ENCODE measurements around the gene UBE3B.

Gene UBE3B

DNA sequence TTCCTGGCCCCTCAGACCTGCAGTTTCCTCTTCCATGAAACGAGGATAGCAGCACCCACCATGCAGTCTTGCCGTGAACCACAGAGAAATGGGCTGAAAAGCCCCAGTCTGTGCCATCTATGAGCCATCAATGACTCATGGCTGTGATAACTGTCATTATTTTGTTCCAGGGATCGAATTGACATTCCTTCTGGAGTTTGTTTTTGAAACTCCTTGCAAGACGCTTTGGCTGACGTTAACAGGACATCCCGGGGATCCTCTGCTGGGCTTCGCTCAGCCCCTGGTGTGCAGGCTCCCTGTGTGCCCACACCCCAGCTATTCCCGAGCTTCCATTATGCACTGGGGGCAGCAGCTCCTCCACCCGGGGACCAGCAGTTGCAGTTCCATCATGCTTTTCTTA, 62.1 kb downstream of the UBE3B start:
- peak; percentile 8; the same call in 2 of the 3 replicates for ATAC-seq

DNA sequence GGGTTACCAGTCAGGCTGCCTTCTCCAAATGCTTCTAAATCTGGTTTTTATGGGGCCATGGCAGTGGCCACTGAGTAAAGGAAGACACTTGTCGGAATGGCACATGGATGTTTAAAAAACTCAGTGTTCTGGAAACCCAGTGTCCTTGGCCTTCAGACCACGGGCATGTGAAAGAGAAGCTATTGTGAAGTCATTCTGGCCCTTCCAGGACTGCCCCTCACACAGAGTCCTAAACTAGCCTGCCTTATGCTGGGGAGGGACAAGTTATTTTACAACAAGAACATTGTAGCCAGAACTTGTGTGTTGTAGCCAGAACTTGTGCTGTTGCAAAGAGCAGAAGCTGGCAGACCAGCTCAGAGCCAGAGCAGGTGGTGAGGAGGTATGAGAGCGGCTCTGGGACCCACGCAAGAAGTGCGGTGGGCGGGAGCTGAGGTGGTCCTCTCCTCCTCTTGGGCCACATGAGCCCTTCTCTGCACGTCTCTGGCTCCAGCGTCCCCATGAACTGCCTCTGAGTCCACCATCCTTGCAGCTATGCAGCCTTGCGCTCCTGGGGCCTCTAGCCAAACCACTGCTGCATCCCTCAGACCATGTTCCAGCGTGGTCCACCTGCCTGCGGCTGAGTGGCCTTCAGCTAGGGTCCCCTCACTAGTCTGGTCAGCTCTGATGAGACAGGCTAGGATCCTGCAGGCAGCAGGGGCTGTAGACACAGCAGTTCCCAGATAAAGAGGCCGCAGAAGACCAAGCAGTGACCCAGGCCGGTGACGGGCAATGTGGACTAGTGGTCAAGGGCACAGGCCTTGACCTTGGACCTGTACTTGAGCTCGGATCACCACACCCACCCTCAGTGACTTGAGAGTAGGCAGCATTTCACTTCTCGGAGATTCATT, 63.3 kb downstream of the UBE3B start:
- TF ChIP-seq, protein P1, sequence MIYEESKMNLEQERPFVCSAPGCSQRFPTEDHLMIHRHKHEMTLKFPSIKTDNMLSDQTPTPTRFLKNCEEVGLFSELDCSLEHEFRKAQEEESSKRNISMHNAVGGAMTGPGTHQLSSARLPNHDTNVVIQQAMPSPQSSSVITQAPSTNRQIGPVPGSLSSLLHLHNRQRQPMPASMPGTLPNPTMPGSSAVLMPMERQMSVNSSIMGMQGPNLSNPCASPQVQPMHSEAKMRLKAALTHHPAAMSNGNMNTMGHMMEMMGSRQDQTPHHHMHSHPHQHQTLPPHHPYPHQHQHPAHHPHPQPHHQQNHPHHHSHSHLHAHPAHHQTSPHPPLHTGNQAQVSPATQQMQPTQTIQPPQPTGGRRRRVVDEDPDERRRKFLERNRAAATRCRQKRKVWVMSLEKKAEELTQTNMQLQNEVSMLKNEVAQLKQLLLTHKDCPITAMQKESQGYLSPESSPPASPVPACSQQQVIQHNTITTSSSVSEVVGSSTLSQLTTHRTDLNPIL (CRISPR knock-in tag; IDR thresholded peaks at IDR 0.05; ENCODE audit: low read depth) = no peak
- no peak for TF ChIP-seq ZC3H10 (CRISPR knock-in tag; IDR thresholded peaks at IDR 0.05)
- ATAC-seq = no peak; the same call in 2 of the 3 replicates

More for the DNA sequence above, 62.1 kb downstream of the UBE3B start:
- TF ChIP-seq ZFP3 (CRISPR knock-in tag; IDR thresholded peaks at IDR 0.05) (no peak), ZFP30 (CRISPR knock-in tag; IDR thresholded peaks at IDR 0.05) (no peak), ISL1 (CRISPR knock-in tag; IDR thresholded peaks at IDR 0.05) (no peak), PPARA (CRISPR knock-in tag; IDR thresholded peaks at IDR 0.05; ENCODE audit: borderline replicate concordance) (no peak)
- TF ChIP-seq, protein P2, sequence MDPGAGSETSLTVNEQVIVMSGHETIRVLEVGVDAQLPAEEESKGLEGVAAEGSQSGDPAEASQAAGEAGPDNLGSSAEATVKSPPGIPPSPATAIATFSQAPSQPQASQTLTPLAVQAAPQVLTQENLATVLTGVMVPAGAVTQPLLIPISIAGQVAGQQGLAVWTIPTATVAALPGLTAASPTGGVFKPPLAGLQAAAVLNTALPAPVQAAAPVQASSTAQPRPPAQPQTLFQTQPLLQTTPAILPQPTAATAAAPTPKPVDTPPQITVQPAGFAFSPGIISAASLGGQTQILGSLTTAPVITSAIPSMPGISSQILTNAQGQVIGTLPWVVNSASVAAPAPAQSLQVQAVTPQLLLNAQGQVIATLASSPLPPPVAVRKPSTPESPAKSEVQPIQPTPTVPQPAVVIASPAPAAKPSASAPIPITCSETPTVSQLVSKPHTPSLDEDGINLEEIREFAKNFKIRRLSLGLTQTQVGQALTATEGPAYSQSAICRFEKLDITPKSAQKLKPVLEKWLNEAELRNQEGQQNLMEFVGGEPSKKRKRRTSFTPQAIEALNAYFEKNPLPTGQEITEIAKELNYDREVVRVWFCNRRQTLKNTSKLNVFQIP (CRISPR knock-in tag; IDR thresholded peaks at IDR 0.05; ENCODE audit: borderline replicate concordance, low read depth) = no peak

DNA sequence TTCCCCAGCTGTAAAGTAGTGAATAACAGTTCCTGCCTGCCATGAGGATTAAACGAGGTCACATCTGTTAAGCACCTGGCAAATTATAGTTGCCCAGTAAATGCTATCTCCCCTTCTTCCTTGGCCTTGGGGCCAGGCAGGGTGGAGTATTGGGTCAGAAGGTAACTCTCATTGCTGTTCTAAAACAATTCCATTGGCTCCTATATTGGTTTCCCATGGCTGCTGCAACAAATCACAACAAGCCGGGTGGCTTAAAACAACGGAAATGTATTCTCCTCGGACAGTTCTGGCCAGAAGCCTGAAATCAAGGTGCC, 63.9 kb downstream of the UBE3B start:
- peak; percentile 15; the same call in 1 of the 3 replicates for ATAC-seq
- TF ChIP-seq ZNF8 (CRISPR knock-in tag; IDR thresholded peaks at IDR 0.05) = no peak
- peak; percentile 69; the same call in 1 of the 2 replicates for TF ChIP-seq TCF4 (CRISPR knock-in tag; IDR thresholded peaks at IDR 0.05; ENCODE audit: borderline replicate concordance)
- TF ChIP-seq ZFP30 (CRISPR knock-in tag; IDR thresholded peaks at IDR 0.05) = no peak

DNA sequence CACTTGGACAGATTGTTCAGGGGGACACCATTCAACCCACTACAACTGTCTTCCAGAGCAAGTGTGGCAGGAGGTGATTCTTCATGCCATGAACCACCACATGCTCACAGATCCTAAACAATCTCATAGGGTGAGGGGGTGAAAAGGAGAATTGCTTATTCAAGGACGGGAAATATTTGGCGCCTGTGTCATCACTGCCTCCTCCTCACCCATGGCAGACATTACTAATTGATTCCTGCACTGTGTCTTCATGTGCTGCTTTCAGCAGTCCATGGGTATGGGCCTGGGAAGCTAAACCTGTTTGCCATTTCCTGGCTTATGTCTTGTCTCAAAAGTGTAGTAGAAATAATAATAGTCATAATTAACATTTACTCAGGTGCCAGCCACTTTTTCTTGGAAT, 64.6 kb downstream of the UBE3B start:
- ATAC-seq = no peak
- no peak for TF ChIP-seq TCF4 (CRISPR knock-in tag; IDR thresholded peaks at IDR 0.05; ENCODE audit: borderline replicate concordance)
- TF ChIP-seq ZFP3 (CRISPR knock-in tag; IDR thresholded peaks at IDR 0.05) = no peak
- TF ChIP-seq ESRRG (CRISPR knock-in tag; IDR thresholded peaks at IDR 0.05) = no peak
- no peak for TF ChIP-seq OSR1 (CRISPR knock-in tag; IDR thresholded peaks at IDR 0.05)
- TF ChIP-seq ZNF8 (CRISPR knock-in tag; IDR thresholded peaks at IDR 0.05) = no peak

DNA sequence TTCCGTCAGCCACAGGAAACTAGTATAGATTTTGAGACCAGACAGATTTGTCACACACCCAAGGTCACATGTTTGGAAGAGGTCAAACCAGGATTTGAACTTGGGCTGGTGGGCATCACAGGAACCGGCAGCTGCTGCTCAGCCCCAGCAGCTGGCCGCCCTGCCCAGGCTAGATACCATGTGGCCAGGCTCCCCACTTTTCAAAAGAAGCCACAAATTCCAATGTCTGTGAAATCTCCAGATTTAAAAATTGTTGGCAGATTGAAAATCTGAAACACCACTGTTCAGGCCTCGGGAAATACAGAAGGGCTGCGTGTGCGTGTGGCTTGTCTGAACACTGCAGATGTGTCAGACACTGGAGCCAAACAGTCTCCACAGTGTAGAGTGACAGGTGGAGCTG, 65.4 kb downstream of the UBE3B start:
- ATAC-seq = no peak
- TF ChIP-seq ZC3H10 (CRISPR knock-in tag; IDR thresholded peaks at IDR 0.05) = no peak
- TF ChIP-seq OSR1 (CRISPR knock-in tag; IDR thresholded peaks at IDR 0.05) = no peak
- TF ChIP-seq PPARA (CRISPR knock-in tag; IDR thresholded peaks at IDR 0.05; ENCODE audit: borderline replicate concordance) = no peak
- no peak for TF ChIP-seq ZNF565 (CRISPR knock-in tag; conservative IDR thresholded peaks at IDR 0.05; ENCODE audit: low read depth)
- TF ChIP-seq ZFP30 (CRISPR knock-in tag; IDR thresholded peaks at IDR 0.05) = no peak
- no peak for TF ChIP-seq ZNF70 (CRISPR knock-in tag; IDR thresholded peaks at IDR 0.05)
- TF ChIP-seq, protein P3, sequence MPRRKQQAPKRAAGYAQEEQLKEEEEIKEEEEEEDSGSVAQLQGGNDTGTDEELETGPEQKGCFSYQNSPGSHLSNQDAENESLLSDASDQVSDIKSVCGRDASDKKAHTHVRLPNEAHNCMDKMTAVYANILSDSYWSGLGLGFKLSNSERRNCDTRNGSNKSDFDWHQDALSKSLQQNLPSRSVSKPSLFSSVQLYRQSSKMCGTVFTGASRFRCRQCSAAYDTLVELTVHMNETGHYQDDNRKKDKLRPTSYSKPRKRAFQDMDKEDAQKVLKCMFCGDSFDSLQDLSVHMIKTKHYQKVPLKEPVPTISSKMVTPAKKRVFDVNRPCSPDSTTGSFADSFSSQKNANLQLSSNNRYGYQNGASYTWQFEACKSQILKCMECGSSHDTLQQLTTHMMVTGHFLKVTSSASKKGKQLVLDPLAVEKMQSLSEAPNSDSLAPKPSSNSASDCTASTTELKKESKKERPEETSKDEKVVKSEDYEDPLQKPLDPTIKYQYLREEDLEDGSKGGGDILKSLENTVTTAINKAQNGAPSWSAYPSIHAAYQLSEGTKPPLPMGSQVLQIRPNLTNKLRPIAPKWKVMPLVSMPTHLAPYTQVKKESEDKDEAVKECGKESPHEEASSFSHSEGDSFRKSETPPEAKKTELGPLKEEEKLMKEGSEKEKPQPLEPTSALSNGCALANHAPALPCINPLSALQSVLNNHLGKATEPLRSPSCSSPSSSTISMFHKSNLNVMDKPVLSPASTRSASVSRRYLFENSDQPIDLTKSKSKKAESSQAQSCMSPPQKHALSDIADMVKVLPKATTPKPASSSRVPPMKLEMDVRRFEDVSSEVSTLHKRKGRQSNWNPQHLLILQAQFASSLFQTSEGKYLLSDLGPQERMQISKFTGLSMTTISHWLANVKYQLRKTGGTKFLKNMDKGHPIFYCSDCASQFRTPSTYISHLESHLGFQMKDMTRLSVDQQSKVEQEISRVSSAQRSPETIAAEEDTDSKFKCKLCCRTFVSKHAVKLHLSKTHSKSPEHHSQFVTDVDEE (CRISPR knock-in tag; IDR thresholded peaks at IDR 0.05) = no peak
- TF ChIP-seq, protein P1 (CRISPR knock-in tag; IDR thresholded peaks at IDR 0.05; ENCODE audit: low read depth) = no peak
- no peak for TF ChIP-seq ZNF8 (CRISPR knock-in tag; IDR thresholded peaks at IDR 0.05)
- no peak for TF ChIP-seq SNAI2 (CRISPR knock-in tag; IDR thresholded peaks at IDR 0.05)
- no peak for TF ChIP-seq ARNTL (CRISPR knock-in tag; IDR thresholded peaks at IDR 0.05; ENCODE audit: borderline replicate concordance, low read depth)
- no peak for TF ChIP-seq ZFP3 (CRISPR knock-in tag; IDR thresholded peaks at IDR 0.05)
- no peak for TF ChIP-seq ISL1 (CRISPR knock-in tag; IDR thresholded peaks at IDR 0.05)
- no peak for TF ChIP-seq GLIS3 (CRISPR knock-in tag; IDR thresholded peaks at IDR 0.05)
- TF ChIP-seq RARB (CRISPR knock-in tag; IDR thresholded peaks at IDR 0.05) = no peak
- TF ChIP-seq, protein P4, sequence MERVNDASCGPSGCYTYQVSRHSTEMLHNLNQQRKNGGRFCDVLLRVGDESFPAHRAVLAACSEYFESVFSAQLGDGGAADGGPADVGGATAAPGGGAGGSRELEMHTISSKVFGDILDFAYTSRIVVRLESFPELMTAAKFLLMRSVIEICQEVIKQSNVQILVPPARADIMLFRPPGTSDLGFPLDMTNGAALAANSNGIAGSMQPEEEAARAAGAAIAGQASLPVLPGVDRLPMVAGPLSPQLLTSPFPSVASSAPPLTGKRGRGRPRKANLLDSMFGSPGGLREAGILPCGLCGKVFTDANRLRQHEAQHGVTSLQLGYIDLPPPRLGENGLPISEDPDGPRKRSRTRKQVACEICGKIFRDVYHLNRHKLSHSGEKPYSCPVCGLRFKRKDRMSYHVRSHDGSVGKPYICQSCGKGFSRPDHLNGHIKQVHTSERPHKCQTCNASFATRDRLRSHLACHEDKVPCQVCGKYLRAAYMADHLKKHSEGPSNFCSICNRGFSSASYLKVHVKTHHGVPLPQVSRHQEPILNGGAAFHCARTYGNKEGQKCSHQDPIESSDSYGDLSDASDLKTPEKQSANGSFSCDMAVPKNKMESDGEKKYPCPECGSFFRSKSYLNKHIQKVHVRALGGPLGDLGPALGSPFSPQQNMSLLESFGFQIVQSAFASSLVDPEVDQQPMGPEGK (CRISPR knock-in tag; IDR thresholded peaks at IDR 0.05; ENCODE audit: borderline replicate concordance) = no peak

All from SK-N-SH treated with all-trans-retinoic acid at 6 μM for 48 hours (cell line).